ENCODE data around the gene NEGR1.

DNA sequence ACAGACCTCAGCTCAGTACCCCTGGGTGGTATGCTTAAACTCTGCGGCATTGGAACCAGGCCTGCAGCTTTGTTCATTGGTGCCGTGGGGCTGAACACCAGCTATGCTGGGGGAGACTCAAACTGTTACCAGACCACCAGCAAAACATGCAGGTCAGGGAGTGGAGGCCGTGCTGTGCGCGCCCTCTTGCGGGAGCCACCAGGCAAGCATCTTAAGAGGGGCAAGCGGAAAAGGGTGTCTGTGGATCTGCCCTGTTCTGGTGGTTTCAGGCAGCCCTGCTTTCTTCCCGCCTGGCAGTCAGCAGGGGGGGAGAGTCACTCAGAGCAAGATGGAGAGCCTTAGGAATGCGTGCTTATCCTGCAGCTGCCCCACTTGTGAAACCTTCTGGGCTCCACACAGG, 924.6 kb downstream of the NEGR1 start:
- TF ChIP-seq TBP (optimal IDR thresholded peaks at IDR 0.05; ENCODE audit: low read depth, low read length) (no peak), TRIM28 (IDR thresholded peaks at IDR 0.05) (no peak), ZNF324 (CRISPR knock-in tag; IDR thresholded peaks at IDR 0.05) (no peak), CREB1 (IDR thresholded peaks at IDR 0.05) (no peak), CREB1 (CRISPR knock-in tag; IDR thresholded peaks at IDR 0.05) (no peak), SLC30A9 (CRISPR knock-in tag; IDR thresholded peaks at IDR 0.05) (no peak), FOSL1 (tag; conservative IDR thresholded peaks at IDR 0.05) (no peak)
- TF ChIP-seq, protein P1, sequence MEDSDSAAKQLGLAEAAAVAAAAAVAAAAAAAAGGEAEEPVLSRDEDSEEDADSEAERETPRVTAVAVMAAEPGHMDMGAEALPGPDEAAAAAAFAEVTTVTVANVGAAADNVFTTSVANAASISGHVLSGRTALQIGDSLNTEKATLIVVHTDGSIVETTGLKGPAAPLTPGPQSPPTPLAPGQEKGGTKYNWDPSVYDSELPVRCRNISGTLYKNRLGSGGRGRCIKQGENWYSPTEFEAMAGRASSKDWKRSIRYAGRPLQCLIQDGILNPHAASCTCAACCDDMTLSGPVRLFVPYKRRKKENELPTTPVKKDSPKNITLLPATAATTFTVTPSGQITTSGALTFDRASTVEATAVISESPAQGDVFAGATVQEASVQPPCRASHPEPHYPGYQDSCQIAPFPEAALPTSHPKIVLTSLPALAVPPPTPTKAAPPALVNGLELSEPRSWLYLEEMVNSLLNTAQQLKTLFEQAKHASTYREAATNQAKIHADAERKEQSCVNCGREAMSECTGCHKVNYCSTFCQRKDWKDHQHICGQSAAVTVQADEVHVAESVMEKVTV (CRISPR knock-in tag; IDR thresholded peaks at IDR 0.05), result no peak
- TF ChIP-seq, protein P2, sequence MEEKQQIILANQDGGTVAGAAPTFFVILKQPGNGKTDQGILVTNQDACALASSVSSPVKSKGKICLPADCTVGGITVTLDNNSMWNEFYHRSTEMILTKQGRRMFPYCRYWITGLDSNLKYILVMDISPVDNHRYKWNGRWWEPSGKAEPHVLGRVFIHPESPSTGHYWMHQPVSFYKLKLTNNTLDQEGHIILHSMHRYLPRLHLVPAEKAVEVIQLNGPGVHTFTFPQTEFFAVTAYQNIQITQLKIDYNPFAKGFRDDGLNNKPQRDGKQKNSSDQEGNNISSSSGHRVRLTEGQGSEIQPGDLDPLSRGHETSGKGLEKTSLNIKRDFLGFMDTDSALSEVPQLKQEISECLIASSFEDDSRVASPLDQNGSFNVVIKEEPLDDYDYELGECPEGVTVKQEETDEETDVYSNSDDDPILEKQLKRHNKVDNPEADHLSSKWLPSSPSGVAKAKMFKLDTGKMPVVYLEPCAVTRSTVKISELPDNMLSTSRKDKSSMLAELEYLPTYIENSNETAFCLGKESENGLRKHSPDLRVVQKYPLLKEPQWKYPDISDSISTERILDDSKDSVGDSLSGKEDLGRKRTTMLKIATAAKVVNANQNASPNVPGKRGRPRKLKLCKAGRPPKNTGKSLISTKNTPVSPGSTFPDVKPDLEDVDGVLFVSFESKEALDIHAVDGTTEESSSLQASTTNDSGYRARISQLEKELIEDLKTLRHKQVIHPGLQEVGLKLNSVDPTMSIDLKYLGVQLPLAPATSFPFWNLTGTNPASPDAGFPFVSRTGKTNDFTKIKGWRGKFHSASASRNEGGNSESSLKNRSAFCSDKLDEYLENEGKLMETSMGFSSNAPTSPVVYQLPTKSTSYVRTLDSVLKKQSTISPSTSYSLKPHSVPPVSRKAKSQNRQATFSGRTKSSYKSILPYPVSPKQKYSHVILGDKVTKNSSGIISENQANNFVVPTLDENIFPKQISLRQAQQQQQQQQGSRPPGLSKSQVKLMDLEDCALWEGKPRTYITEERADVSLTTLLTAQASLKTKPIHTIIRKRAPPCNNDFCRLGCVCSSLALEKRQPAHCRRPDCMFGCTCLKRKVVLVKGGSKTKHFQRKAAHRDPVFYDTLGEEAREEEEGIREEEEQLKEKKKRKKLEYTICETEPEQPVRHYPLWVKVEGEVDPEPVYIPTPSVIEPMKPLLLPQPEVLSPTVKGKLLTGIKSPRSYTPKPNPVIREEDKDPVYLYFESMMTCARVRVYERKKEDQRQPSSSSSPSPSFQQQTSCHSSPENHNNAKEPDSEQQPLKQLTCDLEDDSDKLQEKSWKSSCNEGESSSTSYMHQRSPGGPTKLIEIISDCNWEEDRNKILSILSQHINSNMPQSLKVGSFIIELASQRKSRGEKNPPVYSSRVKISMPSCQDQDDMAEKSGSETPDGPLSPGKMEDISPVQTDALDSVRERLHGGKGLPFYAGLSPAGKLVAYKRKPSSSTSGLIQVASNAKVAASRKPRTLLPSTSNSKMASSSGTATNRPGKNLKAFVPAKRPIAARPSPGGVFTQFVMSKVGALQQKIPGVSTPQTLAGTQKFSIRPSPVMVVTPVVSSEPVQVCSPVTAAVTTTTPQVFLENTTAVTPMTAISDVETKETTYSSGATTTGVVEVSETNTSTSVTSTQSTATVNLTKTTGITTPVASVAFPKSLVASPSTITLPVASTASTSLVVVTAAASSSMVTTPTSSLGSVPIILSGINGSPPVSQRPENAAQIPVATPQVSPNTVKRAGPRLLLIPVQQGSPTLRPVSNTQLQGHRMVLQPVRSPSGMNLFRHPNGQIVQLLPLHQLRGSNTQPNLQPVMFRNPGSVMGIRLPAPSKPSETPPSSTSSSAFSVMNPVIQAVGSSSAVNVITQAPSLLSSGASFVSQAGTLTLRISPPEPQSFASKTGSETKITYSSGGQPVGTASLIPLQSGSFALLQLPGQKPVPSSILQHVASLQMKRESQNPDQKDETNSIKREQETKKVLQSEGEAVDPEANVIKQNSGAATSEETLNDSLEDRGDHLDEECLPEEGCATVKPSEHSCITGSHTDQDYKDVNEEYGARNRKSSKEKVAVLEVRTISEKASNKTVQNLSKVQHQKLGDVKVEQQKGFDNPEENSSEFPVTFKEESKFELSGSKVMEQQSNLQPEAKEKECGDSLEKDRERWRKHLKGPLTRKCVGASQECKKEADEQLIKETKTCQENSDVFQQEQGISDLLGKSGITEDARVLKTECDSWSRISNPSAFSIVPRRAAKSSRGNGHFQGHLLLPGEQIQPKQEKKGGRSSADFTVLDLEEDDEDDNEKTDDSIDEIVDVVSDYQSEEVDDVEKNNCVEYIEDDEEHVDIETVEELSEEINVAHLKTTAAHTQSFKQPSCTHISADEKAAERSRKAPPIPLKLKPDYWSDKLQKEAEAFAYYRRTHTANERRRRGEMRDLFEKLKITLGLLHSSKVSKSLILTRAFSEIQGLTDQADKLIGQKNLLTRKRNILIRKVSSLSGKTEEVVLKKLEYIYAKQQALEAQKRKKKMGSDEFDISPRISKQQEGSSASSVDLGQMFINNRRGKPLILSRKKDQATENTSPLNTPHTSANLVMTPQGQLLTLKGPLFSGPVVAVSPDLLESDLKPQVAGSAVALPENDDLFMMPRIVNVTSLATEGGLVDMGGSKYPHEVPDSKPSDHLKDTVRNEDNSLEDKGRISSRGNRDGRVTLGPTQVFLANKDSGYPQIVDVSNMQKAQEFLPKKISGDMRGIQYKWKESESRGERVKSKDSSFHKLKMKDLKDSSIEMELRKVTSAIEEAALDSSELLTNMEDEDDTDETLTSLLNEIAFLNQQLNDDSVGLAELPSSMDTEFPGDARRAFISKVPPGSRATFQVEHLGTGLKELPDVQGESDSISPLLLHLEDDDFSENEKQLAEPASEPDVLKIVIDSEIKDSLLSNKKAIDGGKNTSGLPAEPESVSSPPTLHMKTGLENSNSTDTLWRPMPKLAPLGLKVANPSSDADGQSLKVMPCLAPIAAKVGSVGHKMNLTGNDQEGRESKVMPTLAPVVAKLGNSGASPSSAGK (IDR thresholded peaks at IDR 0.05), result no peak
- TF ChIP-seq, protein P3, sequence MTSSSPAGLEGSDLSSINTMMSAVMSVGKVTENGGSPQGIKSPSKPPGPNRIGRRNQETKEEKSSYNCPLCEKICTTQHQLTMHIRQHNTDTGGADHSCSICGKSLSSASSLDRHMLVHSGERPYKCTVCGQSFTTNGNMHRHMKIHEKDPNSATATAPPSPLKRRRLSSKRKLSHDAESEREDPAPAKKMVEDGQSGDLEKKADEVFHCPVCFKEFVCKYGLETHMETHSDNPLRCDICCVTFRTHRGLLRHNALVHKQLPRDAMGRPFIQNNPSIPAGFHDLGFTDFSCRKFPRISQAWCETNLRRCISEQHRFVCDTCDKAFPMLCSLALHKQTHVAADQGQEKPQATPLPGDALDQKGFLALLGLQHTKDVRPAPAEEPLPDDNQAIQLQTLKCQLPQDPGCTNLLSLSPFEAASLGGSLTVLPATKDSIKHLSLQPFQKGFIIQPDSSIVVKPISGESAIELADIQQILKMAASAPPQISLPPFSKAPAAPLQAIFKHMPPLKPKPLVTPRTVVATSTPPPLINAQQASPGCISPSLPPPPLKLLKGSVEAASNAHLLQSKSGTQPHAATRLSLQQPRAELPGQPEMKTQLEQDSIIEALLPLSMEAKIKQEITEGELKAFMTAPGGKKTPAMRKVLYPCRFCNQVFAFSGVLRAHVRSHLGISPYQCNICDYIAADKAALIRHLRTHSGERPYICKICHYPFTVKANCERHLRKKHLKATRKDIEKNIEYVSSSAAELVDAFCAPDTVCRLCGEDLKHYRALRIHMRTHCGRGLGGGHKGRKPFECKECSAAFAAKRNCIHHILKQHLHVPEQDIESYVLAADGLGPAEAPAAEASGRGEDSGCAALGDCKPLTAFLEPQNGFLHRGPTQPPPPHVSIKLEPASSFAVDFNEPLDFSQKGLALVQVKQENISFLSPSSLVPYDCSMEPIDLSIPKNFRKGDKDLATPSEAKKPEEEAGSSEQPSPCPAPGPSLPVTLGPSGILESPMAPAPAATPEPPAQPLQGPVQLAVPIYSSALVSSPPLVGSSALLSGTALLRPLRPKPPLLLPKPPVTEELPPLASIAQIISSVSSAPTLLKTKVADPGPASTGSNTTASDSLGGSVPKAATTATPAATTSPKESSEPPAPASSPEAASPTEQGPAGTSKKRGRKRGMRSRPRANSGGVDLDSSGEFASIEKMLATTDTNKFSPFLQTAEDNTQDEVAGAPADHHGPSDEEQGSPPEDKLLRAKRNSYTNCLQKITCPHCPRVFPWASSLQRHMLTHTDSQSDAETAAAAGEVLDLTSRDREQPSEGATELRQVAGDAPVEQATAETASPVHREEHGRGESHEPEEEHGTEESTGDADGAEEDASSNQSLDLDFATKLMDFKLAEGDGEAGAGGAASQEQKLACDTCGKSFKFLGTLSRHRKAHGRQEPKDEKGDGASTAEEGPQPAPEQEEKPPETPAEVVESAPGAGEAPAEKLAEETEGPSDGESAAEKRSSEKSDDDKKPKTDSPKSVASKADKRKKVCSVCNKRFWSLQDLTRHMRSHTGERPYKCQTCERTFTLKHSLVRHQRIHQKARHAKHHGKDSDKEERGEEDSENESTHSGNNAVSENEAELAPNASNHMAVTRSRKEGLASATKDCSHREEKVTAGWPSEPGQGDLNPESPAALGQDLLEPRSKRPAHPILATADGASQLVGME (CRISPR knock-in tag; IDR thresholded peaks at IDR 0.05), result no peak
- TF ChIP-seq, protein P4, sequence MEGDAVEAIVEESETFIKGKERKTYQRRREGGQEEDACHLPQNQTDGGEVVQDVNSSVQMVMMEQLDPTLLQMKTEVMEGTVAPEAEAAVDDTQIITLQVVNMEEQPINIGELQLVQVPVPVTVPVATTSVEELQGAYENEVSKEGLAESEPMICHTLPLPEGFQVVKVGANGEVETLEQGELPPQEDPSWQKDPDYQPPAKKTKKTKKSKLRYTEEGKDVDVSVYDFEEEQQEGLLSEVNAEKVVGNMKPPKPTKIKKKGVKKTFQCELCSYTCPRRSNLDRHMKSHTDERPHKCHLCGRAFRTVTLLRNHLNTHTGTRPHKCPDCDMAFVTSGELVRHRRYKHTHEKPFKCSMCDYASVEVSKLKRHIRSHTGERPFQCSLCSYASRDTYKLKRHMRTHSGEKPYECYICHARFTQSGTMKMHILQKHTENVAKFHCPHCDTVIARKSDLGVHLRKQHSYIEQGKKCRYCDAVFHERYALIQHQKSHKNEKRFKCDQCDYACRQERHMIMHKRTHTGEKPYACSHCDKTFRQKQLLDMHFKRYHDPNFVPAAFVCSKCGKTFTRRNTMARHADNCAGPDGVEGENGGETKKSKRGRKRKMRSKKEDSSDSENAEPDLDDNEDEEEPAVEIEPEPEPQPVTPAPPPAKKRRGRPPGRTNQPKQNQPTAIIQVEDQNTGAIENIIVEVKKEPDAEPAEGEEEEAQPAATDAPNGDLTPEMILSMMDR (IDR thresholded peaks at IDR 0.05 in 2 of 3, conservative IDR thresholded peaks at IDR 0.05 in 1 of 3; ENCODE audit: insufficient read depth in 2 of 3, low read depth in 1 of 3, low read length in 3 of 3), result peak in 1 of 3 experiments; percentile 31; a peak in 1 of 6 replicates
